ENCODE measurements around the gene BCAR3. TPM values are rescaled to one million over a fixed set of nuclear protein-coding genes. Genes with fewer than 3 reads are reported as not detected.

Gene BCAR3
- total RNA-seq, 1 donor from 2014 or later, result 16.6 TPM

DNA sequence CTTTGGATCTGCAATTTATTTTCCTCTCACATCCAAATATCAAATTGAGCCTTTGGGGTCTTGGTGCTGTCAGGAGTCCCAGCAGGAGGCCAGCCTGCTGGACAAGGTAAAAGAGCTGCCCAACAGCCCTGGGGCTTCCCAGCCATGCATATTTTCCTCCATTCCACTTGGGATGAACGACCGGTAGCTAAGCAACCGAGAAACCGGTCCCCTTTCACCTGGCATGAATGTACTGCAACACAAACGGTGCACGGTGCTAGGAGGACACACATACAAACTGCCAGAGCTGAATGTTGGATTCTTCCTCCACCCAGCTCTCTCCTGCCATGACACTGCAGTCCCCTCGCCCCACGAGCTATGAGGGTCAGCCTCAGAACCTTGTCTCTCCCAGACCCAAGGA, 42.7 kb downstream of the BCAR3 start:
- H3K36me3 Mint-ChIP-seq, result peaks cover 33% of the 10 kb centered on the region
- H3K9me3 Mint-ChIP-seq, result peaks cover 4% of the 10 kb centered on the region
- no peak overlapping the region for H3K4me3 Mint-ChIP-seq
- H3K4me1 Mint-ChIP-seq (ENCODE audit: unreplicated experiment), result peaks cover 43% of the 10 kb centered on the region
- H3K27me3 Mint-ChIP-seq, result no peaks in the 10 kb centered on the region
- peak overlapping the region; percentile 85 for H3K27ac Mint-ChIP-seq
- TF ChIP-seq, protein P1, sequence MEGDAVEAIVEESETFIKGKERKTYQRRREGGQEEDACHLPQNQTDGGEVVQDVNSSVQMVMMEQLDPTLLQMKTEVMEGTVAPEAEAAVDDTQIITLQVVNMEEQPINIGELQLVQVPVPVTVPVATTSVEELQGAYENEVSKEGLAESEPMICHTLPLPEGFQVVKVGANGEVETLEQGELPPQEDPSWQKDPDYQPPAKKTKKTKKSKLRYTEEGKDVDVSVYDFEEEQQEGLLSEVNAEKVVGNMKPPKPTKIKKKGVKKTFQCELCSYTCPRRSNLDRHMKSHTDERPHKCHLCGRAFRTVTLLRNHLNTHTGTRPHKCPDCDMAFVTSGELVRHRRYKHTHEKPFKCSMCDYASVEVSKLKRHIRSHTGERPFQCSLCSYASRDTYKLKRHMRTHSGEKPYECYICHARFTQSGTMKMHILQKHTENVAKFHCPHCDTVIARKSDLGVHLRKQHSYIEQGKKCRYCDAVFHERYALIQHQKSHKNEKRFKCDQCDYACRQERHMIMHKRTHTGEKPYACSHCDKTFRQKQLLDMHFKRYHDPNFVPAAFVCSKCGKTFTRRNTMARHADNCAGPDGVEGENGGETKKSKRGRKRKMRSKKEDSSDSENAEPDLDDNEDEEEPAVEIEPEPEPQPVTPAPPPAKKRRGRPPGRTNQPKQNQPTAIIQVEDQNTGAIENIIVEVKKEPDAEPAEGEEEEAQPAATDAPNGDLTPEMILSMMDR (conservative IDR thresholded peaks at IDR 0.05), result no peak
- no peak for DNase-seq (ENCODE audit: extremely low spot score, unreplicated experiment)

DNA sequence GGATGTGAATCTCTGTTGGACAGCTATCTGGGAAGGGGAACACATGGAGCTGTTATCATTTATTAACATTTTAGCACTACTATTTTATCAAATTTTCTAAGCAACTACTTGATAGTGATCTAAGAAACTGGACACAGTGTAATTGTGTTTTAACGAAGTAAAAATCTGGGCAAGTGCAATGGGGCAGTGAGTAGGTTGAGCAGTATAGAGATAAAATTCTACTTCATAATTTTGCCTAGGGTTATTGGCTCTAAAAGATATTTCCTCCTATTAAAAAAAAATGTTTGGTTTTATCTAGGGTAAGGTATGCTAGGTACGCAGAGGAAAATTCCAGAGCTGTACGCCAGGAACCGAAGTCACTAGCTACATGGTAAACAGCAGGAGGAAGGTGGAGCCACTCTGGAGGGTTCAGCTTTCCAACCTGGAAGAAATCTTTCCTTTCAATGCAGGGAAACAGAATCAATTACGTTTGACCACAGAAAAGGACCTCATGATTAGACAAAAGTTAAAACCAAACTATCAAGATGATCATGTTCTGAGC, 43.3 kb downstream of the BCAR3 start:
- Mint-ChIP-seq H3K36me3 (peaks cover 34% of the 10 kb centered on the region), H3K9me3 (peaks cover 4% of the 10 kb centered on the region)
- TF ChIP-seq, protein P1 (conservative IDR thresholded peaks at IDR 0.05), result no peak

DNA sequence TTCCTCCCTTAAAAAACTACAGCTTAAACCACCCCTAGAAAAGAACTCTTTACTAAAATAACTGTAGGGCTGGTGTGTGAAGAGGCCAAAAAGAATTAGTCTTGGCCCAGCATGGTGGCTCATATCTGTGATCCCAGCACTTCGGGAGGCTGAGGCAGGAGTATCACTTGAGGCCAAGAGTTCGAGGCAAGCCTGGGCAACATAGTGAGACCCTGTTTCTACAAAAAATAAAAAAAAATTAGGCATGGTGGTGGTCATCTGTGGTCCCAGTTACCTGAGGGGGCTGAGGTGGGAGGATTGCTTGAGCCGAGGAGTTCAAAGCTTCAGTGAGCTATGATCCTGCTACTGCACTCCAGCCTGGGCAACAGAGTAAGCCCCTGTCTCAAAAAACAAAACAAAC, 44.9 kb downstream of the BCAR3 start:
- H3K27me3 Mint-ChIP-seq, result no peaks in the 10 kb centered on the region

More for the DNA sequence above, 43.3 kb downstream of the BCAR3 start:
- Mint-ChIP-seq H3K27me3 (no peaks in the 10 kb centered on the region), H3K27ac (peak overlapping the region; percentile 85), H3K4me3 (peak overlapping the region; percentile 60), H3K4me1 (ENCODE audit: unreplicated experiment) (peaks cover 37% of the 10 kb centered on the region)
- DNase-seq (ENCODE audit: extremely low spot score, unreplicated experiment), result no peak

DNA sequence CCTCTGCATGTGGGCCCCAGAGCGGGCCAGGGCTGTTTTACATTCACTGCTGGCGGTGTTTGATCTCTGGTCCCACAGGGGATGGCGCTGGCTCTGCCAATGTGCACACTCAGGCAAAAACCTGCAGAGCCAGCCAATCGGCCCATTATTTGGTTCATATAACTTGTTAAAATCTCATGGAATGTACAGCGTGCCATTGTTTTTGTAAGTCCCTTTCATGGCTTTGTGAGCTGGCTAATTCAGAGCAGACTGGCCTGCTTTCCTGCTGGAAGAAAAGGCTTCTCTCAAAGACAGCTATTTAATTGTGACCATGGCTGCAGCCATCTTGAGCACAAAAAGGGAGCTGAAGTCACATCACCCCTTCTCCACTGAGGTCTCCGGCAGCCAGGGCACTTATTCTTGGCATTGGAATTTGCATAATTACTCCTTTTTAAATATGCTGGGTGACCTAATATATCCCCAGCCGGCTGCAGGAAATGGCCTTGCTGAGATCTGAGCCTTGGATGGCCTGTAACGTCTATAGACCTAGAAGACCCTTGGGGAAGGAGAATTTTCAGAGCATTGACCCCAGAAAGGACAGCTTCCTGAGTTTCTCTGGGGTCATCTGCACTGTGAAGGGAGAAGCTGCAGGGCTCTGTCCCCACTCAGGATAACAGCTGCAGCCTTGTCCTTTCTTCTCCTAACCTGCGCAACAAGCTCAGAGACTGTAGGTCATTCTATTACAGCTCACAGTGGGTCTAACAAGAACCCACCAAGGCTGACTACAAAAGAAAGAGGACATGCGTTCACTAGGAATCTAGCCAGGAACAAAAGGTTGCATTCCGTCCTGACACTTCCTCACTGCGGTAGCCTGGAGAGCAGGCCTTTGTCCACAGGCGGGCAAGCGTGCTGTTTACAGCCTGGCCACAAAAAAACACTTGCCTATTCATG, 45.8 kb downstream of the BCAR3 start:
- peak overlapping the region; percentile 29 for H3K27ac Mint-ChIP-seq
- no peak for DNase-seq (ENCODE audit: extremely low spot score, unreplicated experiment)
- no peak overlapping the region for H3K4me3 Mint-ChIP-seq
- TF ChIP-seq, protein P1 (conservative IDR thresholded peaks at IDR 0.05), result no peak
- peaks cover 29% of the 10 kb centered on the region for H3K36me3 Mint-ChIP-seq
- H3K27me3 Mint-ChIP-seq, result no peaks in the 10 kb centered on the region
- peaks cover 4% of the 10 kb centered on the region for H3K9me3 Mint-ChIP-seq
- H3K4me1 Mint-ChIP-seq (ENCODE audit: unreplicated experiment), result peaks cover 25% of the 10 kb centered on the region

More for the DNA sequence above, 44.9 kb downstream of the BCAR3 start:
- Mint-ChIP-seq H3K27ac (no peak overlapping the region), H3K9me3 (peaks cover 4% of the 10 kb centered on the region), H3K36me3 (peaks cover 34% of the 10 kb centered on the region), H3K4me1 (ENCODE audit: unreplicated experiment) (peaks cover 31% of the 10 kb centered on the region), H3K4me3 (no peak overlapping the region)
- no peak for DNase-seq (ENCODE audit: extremely low spot score, unreplicated experiment)
- TF ChIP-seq, protein P1 (conservative IDR thresholded peaks at IDR 0.05), result no peak

DNA sequence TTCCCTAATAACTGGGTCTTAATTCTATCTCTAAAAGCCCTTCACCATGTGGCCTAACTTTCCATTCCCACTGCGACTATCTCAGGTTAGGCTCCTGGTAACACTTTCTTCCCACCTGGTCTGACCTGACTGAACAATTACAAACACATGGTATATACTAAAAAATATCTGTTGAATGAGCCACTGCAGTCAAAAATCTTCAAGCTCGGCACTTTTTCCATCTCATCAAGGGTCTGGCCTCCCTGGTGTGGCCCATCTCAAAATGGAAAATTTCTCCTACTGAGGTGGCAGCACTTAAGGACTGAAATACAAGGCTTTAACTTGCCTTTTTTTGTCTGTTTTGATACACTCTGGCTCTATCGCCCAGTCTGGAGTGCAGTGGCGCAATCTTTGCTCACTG, 48.3 kb downstream of the BCAR3 start:
- H3K27ac Mint-ChIP-seq, result no peak overlapping the region
- H3K9me3 Mint-ChIP-seq, result peaks cover under 1% of the 10 kb centered on the region
- TF ChIP-seq, protein P1 (conservative IDR thresholded peaks at IDR 0.05), result no peak
- H3K4me1 Mint-ChIP-seq (ENCODE audit: unreplicated experiment), result peaks cover 25% of the 10 kb centered on the region
- no peak for DNase-seq (ENCODE audit: extremely low spot score, unreplicated experiment)
- H3K27me3 Mint-ChIP-seq, result no peaks in the 10 kb centered on the region
- H3K36me3 Mint-ChIP-seq, result peaks cover 21% of the 10 kb centered on the region
- no peak overlapping the region for H3K4me3 Mint-ChIP-seq

Measured in type B pancreatic cell (in vitro differentiated cells).